HEK293 (cell line): ENCODE data around the gene ADCY1.

Experiments used
- CTCF ChIA-PET: fragments of 350-600 bp; formaldehyde crosslinking; extraction: SDS; loops from one replicate; lab custom pipeline; 2021; ENCODE audit warnings: antibody characterized with exemption; lab: Yijun Ruan, JAX
- POLR2A ChIA-PET: fragments of 300-600 bp; formaldehyde crosslinking; extraction: SDS; loops from one replicate; lab custom pipeline; 2020; ENCODE audit warnings: antibody characterized with exemption, inconsistent platforms; lab: Yijun Ruan, JAX
- H3K27ac ChIP-seq: fragments of 200-500 bp; sonication (Bioruptor generic); 2 replicates; pipeline ENCODE4 v1.5.1; 2014; ENCODE audit warnings: low read depth, low read length, control low read depth, inconsistent platforms; ENCODE audit errors: extremely low read depth
- H3K36me3 ChIP-seq, 2 experiments: fragments of 200-500 bp in 1 of 2; sonication (Bioruptor generic) in 1 of 2; 1 replicate in 1 of 2; 2 replicates in 1 of 2; pipeline ENCODE4 v1.5.1; 2014 to 2017; ENCODE audit warnings: inconsistent platforms in 2 of 2, low read length in 2 of 2; ENCODE audit not compliant: control insufficient read depth in 2 of 2, insufficient read depth in 1 of 2
- H3K4me1 ChIP-seq: fragments of 200-500 bp; sonication (Bioruptor generic); 2 replicates; pipeline ENCODE4 v1.5.1; 2014; ENCODE audit warnings: mild to moderate bottlenecking, low read length, inconsistent platforms; ENCODE audit not compliant: control insufficient read depth, insufficient read depth
- H3K4me3 ChIP-seq: 2 replicates; pipeline ENCODE4 v1.5.1; 2011; ENCODE audit warnings: low read depth, mild to moderate bottlenecking, control low read depth, low read length, moderate library complexity
- H3K9me3 ChIP-seq: fragments of 200-500 bp; sonication (Bioruptor generic); 2 replicates; pipeline ENCODE4 v1.5.1; 2014; ENCODE audit warnings: low read depth, low read length, inconsistent platforms; ENCODE audit not compliant: control insufficient read depth, insufficient read depth
- GLI2 ChIP-seq: fragments of 450-650 bp; formaldehyde crosslinking; IDR thresholded peaks from 2 replicates; pipeline ENCODE4; 2017; ENCODE audit warnings: missing biosample characterization, missing genetic modification characterization, low read depth, borderline replicate concordance
- KLF17 ChIP-seq: fragments of 450-650 bp; formaldehyde crosslinking; IDR thresholded peaks from 2 replicates; pipeline ENCODE4 v1.5.1; 2016; ENCODE audit warnings: missing biosample characterization, missing genetic modification characterization
- KLF9 ChIP-seq: fragments of 450-650 bp; formaldehyde crosslinking; IDR thresholded peaks from 2 replicates; pipeline ENCODE4 v1.5.1; 2016; ENCODE audit warnings: missing biosample characterization, missing genetic modification characterization, low read depth
- OVOL3 ChIP-seq: fragments of 450-650 bp; formaldehyde crosslinking; IDR thresholded peaks from 2 replicates; pipeline ENCODE4 v1.5.1; 2016; ENCODE audit warnings: missing biosample characterization, missing genetic modification characterization
- SALL2 ChIP-seq: fragments of 450-650 bp; formaldehyde crosslinking; IDR thresholded peaks from 2 replicates; pipeline ENCODE4 v1.5.0; 2017; ENCODE audit warnings: missing biosample characterization, mild to moderate bottlenecking, missing genetic modification characterization, borderline replicate concordance
- SCRT2 ChIP-seq: fragments of 450-650 bp; formaldehyde crosslinking; IDR thresholded peaks from 2 replicates; pipeline ENCODE4 v1.5.1; 2016; ENCODE audit warnings: missing biosample characterization, missing genetic modification characterization
- ZBTB11 ChIP-seq: fragments of 450-650 bp; formaldehyde crosslinking; conservative IDR thresholded peaks from 2 replicates; pipeline ENCODE4 v1.5.1; 2016; ENCODE audit warnings: low read depth, missing biosample characterization, missing genetic modification characterization
- ZBTB20 ChIP-seq: fragments of 450-650 bp; formaldehyde crosslinking; IDR thresholded peaks from 2 replicates; pipeline ENCODE4 v1.5.1; 2016; ENCODE audit warnings: missing biosample characterization, missing genetic modification characterization
- ZNF133 ChIP-seq: fragments of 450-650 bp; formaldehyde crosslinking; IDR thresholded peaks from 2 replicates; pipeline ENCODE4 v1.5.1; 2016; ENCODE audit warnings: missing biosample characterization, missing genetic modification characterization
- ZNF23 ChIP-seq: fragments of 450-650 bp; formaldehyde crosslinking; IDR thresholded peaks from 2 replicates; pipeline ENCODE4 v1.5.1; 2016; ENCODE audit warnings: missing biosample characterization, missing genetic modification characterization, borderline replicate concordance
- ZNF324 ChIP-seq: fragments of 450-650 bp; formaldehyde crosslinking; IDR thresholded peaks from 2 replicates; pipeline ENCODE4 v1.5.1; 2016; ENCODE audit warnings: missing biosample characterization, missing genetic modification characterization
- ZNF350 ChIP-seq: fragments of 450-650 bp; formaldehyde crosslinking; IDR thresholded peaks from 2 replicates; pipeline ENCODE4 v1.5.0; 2017; ENCODE audit warnings: missing biosample characterization, mild to moderate bottlenecking, missing genetic modification characterization
- ZNF48 ChIP-seq: fragments of 450-650 bp; formaldehyde crosslinking; IDR thresholded peaks from 2 replicates; pipeline ENCODE4 v1.5.1; 2016; ENCODE audit warnings: missing biosample characterization, missing genetic modification characterization
- ZNF585B ChIP-seq: fragments of 450-650 bp; formaldehyde crosslinking; IDR thresholded peaks from 2 replicates; pipeline ENCODE4 v1.5.1; 2016; ENCODE audit warnings: missing biosample characterization, missing genetic modification characterization
- ZNF621 ChIP-seq: fragments of 450-650 bp; formaldehyde crosslinking; IDR thresholded peaks from 2 replicates; pipeline ENCODE4 v1.5.1; 2017; ENCODE audit warnings: missing biosample characterization, missing genetic modification characterization
- ZNF623 ChIP-seq: fragments of 450-650 bp; formaldehyde crosslinking; IDR thresholded peaks from 2 replicates; pipeline ENCODE4 v1.5.1; 2016; ENCODE audit warnings: missing biosample characterization, missing genetic modification characterization
- ZNF777 ChIP-seq: fragments of 450-650 bp; formaldehyde crosslinking; IDR thresholded peaks from 2 replicates; pipeline ENCODE4 v1.5.1; 2017; ENCODE audit warnings: missing biosample characterization, missing genetic modification characterization, borderline replicate concordance
- ZNF791 ChIP-seq: fragments of 450-650 bp; formaldehyde crosslinking; IDR thresholded peaks from 2 replicates; pipeline ENCODE4 v1.5.1; 2016; ENCODE audit warnings: missing biosample characterization, missing genetic modification characterization
- ZSCAN4 ChIP-seq: fragments of 450-650 bp; formaldehyde crosslinking; IDR thresholded peaks from 2 replicates; pipeline ENCODE4 v1.5.1; 2017; ENCODE audit warnings: missing biosample characterization, missing genetic modification characterization
- TF ChIP-seq, protein P1 (sequence below): fragments of 450-650 bp; formaldehyde crosslinking; IDR thresholded peaks from 2 replicates; pipeline ENCODE4 v1.5.1; 2016; ENCODE audit warnings: missing biosample characterization, missing genetic modification characterization
- TF ChIP-seq, protein P2 (sequence below): fragments of 450-650 bp; formaldehyde crosslinking; IDR thresholded peaks from 2 replicates; pipeline ENCODE4 v1.5.1; 2016; ENCODE audit warnings: missing biosample characterization, missing genetic modification characterization
- TF ChIP-seq, protein P3 (sequence below): fragments of 450-650 bp; formaldehyde crosslinking; IDR thresholded peaks from 2 replicates; pipeline ENCODE4 v1.5.1; 2016; ENCODE audit warnings: missing biosample characterization, missing genetic modification characterization

The ADCY1 gene

GRCh38 chr7:45660901-45661211, 86.7 kb downstream of the ADCY1 start:
- no peaks in the 10 kb centered on the region for H3K9me3 ChIP-seq
- CTCF ChIA-PET = no interaction called here
- no peaks in the 10 kb centered on the region; a peak in 1 of 3 replicates for H3K36me3 ChIP-seq
- no peak overlapping the region for H3K4me3 ChIP-seq
- no peaks in the 10 kb centered on the region for H3K4me1 ChIP-seq
- TF ChIP-seq ZNF623 (no peak), ZNF133 (no peak), OVOL3 (tag by site-specific recombination) (no peak), ZBTB11 (no peak), ZNF23 (tag by site-specific recombination) (no peak), SCRT2 (no peak), ZNF777 (tag by site-specific recombination) (no peak), SALL2 (tag by site-specific recombination) (no peak), ZBTB20 (no peak), ZNF585B (no peak)
- TF ChIP-seq, protein P1, sequence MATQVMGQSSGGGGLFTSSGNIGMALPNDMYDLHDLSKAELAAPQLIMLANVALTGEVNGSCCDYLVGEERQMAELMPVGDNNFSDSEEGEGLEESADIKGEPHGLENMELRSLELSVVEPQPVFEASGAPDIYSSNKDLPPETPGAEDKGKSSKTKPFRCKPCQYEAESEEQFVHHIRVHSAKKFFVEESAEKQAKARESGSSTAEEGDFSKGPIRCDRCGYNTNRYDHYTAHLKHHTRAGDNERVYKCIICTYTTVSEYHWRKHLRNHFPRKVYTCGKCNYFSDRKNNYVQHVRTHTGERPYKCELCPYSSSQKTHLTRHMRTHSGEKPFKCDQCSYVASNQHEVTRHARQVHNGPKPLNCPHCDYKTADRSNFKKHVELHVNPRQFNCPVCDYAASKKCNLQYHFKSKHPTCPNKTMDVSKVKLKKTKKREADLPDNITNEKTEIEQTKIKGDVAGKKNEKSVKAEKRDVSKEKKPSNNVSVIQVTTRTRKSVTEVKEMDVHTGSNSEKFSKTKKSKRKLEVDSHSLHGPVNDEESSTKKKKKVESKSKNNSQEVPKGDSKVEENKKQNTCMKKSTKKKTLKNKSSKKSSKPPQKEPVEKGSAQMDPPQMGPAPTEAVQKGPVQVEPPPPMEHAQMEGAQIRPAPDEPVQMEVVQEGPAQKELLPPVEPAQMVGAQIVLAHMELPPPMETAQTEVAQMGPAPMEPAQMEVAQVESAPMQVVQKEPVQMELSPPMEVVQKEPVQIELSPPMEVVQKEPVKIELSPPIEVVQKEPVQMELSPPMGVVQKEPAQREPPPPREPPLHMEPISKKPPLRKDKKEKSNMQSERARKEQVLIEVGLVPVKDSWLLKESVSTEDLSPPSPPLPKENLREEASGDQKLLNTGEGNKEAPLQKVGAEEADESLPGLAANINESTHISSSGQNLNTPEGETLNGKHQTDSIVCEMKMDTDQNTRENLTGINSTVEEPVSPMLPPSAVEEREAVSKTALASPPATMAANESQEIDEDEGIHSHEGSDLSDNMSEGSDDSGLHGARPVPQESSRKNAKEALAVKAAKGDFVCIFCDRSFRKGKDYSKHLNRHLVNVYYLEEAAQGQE = no peak
- TF ChIP-seq, protein P2, sequence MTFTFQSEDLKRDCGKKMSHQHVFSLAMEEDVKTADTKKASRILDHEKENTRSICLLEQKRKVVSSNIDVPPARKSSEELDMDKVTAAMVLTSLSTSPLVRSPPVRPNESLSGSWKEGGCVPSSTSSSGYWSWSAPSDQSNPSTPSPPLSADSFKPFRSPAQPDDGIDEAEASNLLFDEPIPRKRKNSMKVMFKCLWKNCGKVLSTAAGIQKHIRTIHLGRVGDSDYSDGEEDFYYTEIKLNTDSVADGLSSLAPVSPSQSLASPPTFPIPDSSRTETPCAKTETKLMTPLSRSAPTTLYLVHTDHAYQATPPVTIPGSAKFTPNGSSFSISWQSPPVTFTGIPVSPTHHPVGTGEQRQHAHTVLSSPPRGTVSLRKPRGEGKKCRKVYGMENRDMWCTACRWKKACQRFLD (tag by site-specific recombination) = no peak
- POLR2A ChIA-PET = no interaction called here
- no peak overlapping the region for H3K27ac ChIP-seq

- H3K36me3 ChIP-seq = no peaks in the 10 kb centered on the region; a peak in 1 of 3 replicates
- no peak overlapping the region for H3K27ac ChIP-seq
- ChIA-PET CTCF (no interaction called here), POLR2A (no interaction called here)
- no peaks in the 10 kb centered on the region for H3K4me1 ChIP-seq
- H3K9me3 ChIP-seq = no peaks in the 10 kb centered on the region
- no peak overlapping the region for H3K4me3 ChIP-seq
- TF ChIP-seq, protein P3, sequence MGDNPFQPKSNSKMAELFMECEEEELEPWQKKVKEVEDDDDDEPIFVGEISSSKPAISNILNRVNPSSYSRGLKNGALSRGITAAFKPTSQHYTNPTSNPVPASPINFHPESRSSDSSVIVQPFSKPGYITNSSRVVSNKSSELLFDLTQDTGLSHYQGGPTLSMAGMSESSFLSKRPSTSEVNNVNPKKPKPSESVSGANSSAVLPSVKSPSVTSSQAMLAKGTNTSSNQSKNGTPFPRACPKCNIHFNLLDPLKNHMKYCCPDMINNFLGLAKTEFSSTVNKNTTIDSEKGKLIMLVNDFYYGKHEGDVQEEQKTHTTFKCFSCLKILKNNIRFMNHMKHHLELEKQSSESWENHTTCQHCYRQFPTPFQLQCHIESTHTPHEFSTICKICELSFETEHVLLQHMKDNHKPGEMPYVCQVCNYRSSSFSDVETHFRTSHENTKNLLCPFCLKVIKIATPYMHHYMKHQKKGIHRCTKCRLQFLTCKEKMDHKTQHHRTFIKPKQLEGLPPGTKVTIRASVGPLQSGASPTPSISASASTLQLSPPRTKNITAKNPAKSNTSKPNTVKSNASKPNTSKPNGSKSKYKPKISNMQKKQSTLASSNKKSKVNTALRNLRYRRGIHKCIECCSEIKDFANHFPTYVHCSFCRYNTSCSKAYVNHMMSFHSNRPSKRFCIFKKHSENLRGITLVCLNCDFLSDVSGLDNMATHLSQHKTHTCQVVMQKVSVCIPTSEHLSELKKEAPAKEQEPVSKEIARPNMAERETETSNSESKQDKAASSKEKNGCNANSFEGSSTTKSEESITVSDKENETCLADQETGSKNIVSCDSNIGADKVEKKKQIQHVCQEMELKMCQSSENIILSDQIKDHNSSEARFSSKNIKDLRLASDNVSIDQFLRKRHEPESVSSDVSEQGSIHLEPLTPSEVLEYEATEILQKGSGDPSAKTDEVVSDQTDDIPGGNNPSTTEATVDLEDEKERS (tag by site-specific recombination) = no peak
- TF ChIP-seq ZNF23 (tag by site-specific recombination) (no peak), KLF9 (tag by site-specific recombination) (no peak), ZNF324 (tag by site-specific recombination) (no peak), ZSCAN4 (tag by site-specific recombination) (no peak), GLI2 (no peak), ZNF621 (tag by site-specific recombination) (no peak), ZNF350 (tag by site-specific recombination) (no peak), KLF17 (tag by site-specific recombination) (no peak), ZNF791 (tag by site-specific recombination) (no peak), ZNF48 (tag by site-specific recombination) (no peak)
These were observed 87.3 kb downstream of the ADCY1 start for GRCh38 chr7:45661302-45661995.
